22Rv1 (cell line): ENCODE data around the gene OST4.

ENCODE experiments used
- H3K27ac ChIP-seq: fragments of 450-650 bp; 2 replicates; pipeline ENCODE4 v1.5.1; 2017
- ZFX ChIP-seq: fragments of 450-650 bp; IDR thresholded peaks from 2 replicates; pipeline ENCODE4 v1.6.1; 2017; ENCODE audit warnings: antibody characterized with exemption, borderline replicate concordance
- TF ChIP-seq, protein P1 (sequence below): fragments of 450-650 bp; IDR thresholded peaks from 2 replicates; pipeline ENCODE4 v1.5.1; 2017; ENCODE audit warnings: mild to moderate bottlenecking

Gene OST4

DNA sequence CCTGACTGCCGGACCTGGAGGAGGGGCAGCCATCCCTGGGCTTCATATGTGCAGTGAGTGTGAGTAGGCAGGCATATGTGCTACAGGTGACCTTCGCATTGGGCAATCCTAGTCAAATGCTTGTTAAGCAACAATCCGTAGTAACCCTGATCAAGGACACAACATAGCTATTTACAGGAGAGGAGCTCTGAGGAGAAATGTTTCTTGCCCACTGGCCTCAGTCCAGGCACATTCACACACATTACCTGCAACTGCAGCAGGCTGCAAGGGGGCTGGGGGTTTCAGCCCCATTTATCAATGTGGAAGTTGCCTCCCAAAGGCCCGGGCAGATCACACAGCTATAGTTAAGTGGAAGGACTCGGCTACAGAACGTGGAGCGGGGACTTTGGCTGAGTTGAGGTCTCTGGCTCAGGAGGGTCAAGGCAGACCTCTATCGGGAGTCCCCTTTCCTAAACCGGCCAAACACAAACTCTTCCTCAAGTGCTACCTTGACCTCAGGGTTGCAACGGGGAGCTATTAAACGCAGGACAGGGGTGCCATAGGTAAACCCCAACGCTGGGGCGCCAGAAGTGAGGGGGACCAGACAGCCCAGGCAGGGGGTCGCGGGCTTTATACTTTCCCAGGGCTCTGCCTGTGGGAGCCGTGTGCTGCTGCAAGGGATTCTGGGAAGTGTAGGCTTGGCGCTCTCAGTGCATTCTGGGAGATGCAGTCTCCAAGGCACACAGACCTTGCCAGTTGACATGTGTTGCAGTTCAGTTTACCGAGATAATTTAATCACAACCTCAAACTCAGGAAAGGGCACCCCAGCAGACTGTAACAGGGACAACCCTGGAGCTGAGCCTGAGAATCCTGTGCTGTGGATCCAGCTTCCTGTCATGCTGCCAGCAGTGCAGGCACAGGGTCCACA lies 24.5 kb upstream of the OST4 start:
- no peak for TF ChIP-seq ZFX
- TF ChIP-seq, protein P1, sequence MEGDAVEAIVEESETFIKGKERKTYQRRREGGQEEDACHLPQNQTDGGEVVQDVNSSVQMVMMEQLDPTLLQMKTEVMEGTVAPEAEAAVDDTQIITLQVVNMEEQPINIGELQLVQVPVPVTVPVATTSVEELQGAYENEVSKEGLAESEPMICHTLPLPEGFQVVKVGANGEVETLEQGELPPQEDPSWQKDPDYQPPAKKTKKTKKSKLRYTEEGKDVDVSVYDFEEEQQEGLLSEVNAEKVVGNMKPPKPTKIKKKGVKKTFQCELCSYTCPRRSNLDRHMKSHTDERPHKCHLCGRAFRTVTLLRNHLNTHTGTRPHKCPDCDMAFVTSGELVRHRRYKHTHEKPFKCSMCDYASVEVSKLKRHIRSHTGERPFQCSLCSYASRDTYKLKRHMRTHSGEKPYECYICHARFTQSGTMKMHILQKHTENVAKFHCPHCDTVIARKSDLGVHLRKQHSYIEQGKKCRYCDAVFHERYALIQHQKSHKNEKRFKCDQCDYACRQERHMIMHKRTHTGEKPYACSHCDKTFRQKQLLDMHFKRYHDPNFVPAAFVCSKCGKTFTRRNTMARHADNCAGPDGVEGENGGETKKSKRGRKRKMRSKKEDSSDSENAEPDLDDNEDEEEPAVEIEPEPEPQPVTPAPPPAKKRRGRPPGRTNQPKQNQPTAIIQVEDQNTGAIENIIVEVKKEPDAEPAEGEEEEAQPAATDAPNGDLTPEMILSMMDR = no peak
- H3K27ac ChIP-seq = no peak overlapping the region

DNA sequence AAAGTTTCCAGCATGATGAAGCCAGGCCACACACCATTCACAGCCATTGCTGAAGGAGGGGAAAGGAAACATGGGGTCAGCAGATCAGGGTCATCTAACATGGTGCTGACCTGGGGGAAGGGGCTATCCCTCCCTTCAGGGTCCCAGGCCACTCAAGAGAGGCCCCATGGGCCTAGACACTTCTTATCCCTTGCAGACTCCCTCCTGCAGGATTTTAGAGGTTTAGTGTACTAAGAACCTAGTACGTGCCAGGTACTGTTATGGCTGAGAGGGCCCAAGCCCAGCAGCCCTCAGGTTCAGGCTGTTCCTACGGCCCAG lies 23.9 kb upstream of the OST4 start:
- H3K27ac ChIP-seq = no peak overlapping the region
- no peak for TF ChIP-seq ZFX
- TF ChIP-seq, protein P1 = no peak

DNA sequence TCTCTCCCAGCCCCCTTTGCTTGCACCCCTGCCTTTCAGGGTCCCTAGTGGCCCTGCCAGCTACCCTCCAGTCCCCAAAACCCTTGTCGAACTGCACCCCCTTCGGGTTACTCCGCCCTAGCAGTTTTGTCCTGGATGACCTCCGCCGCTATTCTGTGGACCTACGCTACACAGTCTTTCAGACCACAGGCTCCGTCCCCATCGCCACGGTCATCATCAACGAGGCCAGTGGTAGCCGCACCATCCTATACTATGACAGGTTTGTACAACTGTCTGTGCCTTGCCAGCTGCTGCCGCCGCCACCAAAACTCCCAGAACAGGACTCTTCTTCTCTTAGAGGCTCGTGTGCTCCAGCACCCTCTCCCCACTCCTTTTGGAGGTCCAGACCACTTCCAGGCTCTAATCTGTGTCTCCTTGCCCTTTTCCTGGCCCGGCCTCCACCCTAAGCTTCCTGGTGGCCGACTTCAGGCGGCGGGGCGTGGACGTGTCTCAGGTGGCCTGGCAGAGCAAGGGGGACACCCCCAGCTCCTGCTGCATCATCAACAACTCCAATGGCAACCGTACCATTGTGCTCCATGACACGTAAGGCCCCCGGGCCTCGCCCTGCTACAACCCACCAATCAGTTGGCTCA lies 23.0 kb upstream of the OST4 start:
- H3K27ac ChIP-seq = peak overlapping the region; percentile 32; the same call in 1 of the 2 replicates
- no peak for TF ChIP-seq ZFX
- TF ChIP-seq, protein P1 = no peak

DNA sequence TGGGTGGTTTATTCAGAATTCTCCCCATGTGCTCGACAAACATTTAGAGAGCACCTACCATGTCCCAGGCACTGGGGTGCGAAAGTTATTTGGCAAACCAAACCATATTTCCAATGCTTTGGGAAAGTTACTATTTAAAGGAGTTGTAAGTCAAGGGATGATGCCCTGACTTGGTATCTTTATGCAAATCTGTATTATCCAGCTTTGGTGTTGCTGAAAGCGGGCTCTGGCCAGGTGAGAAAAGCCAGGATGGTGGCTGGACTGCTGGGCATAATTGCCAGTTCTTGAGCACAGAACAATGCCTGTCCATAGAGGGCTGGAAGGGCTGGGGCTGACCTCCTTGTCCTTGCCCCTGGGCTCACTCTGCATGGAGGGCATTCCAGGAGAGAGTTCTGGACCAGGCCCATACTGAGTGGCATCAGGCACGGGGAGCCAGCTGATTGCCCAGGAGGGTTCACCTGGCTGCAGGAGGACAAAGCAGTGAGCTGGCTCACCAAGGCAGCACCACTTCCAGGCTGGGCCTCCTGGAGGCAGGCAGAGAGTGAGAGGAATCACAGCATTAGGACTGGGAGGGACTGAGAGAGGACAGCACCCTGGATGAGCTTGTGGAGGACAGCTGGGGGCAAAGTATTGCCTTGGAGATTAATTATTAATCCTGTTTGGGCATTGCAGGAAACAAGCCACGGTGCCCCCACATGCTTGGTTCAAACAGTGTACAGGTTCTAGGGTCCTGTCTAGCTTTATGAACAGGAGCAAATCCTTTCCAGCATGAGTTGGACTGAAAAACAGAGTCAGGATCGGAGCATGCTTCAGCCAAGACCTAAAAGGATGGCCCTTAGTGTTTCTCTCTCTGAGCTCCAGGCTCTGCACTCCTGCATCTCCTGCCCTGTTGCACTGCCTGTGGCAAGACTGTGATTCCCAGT lies 22.2 kb upstream of the OST4 start:
- TF ChIP-seq ZFX = no peak
- peak overlapping the region; percentile 32; the same call in 1 of the 2 replicates for H3K27ac ChIP-seq

DNA sequence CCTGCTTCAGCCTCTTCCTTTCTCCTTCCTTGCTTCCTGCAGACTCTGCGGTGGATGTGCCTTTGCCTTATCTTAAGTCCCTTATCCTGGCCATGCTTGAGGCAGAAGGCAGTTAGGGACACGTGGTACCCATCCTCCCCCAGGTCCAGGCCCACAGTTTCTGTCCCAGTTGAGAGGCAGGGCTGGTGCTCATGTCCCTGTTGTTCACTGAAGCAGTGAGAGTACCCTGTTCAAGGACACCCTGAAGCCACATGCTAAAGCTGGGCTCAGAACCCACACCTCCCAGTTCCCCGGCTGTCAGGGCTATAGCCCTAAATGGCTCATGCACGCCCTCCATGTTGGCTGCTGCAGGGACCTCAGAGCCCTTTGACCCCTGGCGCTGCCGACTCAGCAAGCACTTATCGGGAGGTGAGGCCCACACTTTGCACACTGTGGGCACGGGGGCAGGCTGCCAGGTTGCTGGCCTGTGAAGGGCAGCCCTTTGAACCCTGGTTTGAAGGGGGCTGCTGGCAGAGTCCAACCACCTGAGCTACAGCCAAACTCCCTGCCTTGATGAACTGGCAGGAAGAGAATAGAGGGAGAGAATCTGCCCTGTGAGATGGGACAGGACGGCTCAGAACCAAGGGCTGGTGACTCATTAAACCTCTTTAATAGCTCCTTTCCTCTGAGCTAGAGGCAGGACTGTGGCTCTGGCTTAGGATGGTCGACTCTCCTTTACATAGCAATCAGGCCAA lies 21.4 kb upstream of the OST4 start:
- no peak overlapping the region for H3K27ac ChIP-seq
- TF ChIP-seq, protein P1 = no peak
- TF ChIP-seq ZFX = no peak

DNA sequence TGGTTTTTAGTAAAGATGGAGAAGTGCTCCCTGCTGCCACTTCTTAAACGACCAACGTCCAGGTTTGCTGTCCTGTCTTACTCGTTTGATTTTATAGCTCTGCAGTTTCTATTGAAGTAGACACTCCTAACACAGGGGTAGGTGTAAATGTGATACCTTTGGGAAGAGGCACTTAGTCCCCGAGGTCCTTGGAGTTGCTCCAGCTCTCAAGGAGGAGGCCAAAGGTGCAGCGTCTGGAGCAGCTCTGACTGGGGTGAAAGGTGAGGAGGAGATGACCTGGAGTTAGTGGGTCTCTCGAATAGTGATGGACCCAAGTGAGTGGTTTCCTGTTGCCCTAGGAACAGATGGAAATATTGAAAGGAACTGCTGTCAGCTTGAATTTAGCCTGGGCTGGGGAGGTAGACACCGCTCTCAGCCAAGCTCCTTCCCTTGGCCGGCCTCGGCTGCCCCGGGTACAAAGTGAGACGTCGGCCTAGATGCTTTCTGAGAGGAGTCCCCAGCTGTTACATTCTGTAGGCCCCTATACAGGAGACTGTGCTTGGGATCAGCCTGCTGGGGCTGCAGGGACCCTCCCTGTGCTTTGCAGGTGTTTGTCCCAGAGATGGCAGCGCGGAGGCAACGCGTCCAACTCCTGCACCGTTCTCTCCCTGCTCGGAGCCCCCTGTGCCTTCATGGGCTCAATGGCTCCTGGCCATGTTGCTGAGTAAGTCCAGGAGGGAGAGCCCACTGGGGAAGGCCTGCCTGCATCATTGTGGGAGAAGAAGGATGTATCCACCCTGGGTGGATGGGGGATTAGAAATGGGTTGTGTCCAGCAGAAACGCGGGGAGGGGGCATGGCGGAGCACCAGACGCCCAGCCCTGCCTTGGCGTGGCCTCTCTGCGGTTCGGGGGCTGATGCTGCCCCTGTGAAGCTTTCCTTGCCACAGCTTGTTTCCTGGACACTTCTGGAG lies 20.6 kb upstream of the OST4 start:
- H3K27ac ChIP-seq = no peak overlapping the region
- TF ChIP-seq, protein P1 = no peak
- no peak for TF ChIP-seq ZFX
